Measurements from ENCODE around the gene CDKN2D.

DNA sequence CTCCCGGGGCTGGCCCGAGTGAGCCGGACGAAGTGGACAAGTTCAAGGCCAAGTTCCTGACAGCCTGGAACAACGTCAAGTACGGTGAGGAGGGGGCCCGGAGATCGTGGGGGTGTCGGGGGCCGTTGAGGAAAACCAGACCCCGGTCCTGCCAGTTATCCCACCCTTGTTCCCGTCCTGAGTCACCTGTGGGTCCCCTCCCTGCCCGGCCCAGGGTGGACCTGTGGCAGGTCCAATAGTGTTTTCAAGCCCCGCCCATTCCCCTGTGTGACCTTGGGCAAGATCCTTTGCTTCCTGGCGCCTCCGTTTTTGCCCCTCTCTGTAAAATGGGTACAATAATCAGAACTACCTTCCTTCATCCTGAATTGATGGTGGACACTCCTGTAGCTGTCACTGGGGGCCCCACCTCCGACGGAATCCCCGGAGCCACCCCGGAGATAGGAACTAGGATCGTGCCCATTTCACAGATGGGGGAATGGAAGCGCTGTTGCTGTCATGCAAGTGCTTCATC, 24.5 kb downstream of the CDKN2D start:
- TF ChIP-seq, protein P1, sequence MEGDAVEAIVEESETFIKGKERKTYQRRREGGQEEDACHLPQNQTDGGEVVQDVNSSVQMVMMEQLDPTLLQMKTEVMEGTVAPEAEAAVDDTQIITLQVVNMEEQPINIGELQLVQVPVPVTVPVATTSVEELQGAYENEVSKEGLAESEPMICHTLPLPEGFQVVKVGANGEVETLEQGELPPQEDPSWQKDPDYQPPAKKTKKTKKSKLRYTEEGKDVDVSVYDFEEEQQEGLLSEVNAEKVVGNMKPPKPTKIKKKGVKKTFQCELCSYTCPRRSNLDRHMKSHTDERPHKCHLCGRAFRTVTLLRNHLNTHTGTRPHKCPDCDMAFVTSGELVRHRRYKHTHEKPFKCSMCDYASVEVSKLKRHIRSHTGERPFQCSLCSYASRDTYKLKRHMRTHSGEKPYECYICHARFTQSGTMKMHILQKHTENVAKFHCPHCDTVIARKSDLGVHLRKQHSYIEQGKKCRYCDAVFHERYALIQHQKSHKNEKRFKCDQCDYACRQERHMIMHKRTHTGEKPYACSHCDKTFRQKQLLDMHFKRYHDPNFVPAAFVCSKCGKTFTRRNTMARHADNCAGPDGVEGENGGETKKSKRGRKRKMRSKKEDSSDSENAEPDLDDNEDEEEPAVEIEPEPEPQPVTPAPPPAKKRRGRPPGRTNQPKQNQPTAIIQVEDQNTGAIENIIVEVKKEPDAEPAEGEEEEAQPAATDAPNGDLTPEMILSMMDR (conservative IDR thresholded peaks at IDR 0.05; ENCODE audit: low read depth, low read length): no peak
- TF ChIP-seq EZH2 (IDR thresholded peaks at IDR 0.05; ENCODE audit: low read length, unreplicated experiment): no peak
